Measurements from ENCODE around the gene CTNNA3.

CTNNA3 gene

GRCh38 chr10:66637273-66638036 is 1058.5 kb downstream of the CTNNA3 start:
- no peak for TF ChIP-seq CTCF (IDR thresholded peaks at IDR 0.05; ENCODE audit: control insufficient read depth, insufficient read depth, low read depth, low read length, missing control alignments)
- H3K4me3 ChIP-seq (ENCODE audit: control insufficient read depth, low read depth, low read length): no peak overlapping the region
- DNase-seq (ENCODE audit: low read depth): no peak

- no peak overlapping the region for H3K4me3 ChIP-seq (ENCODE audit: control insufficient read depth, low read depth, low read length)
- no peak for TF ChIP-seq CTCF (IDR thresholded peaks at IDR 0.05; ENCODE audit: control insufficient read depth, insufficient read depth, low read depth, low read length, missing control alignments)
- no peak for DNase-seq (ENCODE audit: low read depth)
Observed at GRCh38 chr10:66629996-66630395, 1066.0 kb downstream of the CTNNA3 start.

GRCh38 chr10:66627156-66627555 is 1068.8 kb downstream of the CTNNA3 start:
- TF ChIP-seq CTCF (IDR thresholded peaks at IDR 0.05; ENCODE audit: control insufficient read depth, insufficient read depth, low read depth, low read length, missing control alignments): no peak
- no peak for DNase-seq (ENCODE audit: low read depth)

GRCh38 chr10:66625709-66626590 is 1070.0 kb downstream of the CTNNA3 start:
- TF ChIP-seq CTCF (IDR thresholded peaks at IDR 0.05; ENCODE audit: control insufficient read depth, insufficient read depth, low read depth, low read length, missing control alignments): no peak
- no peak for DNase-seq (ENCODE audit: low read depth)
- H3K4me3 ChIP-seq (ENCODE audit: control insufficient read depth, low read depth, low read length): no peak overlapping the region

More at GRCh38 chr10:66627156-66627555, 1068.8 kb downstream of the CTNNA3 start:
- H3K4me3 ChIP-seq (ENCODE audit: control insufficient read depth, low read depth, low read length): no peak overlapping the region

- DNase-seq (ENCODE audit: low read depth): no peak
- H3K4me3 ChIP-seq (ENCODE audit: control insufficient read depth, low read depth, low read length): no peak overlapping the region
Observed at GRCh38 chr10:66622050-66622449, 1073.9 kb downstream of the CTNNA3 start.

More at GRCh38 chr10:66622050-66622449, 1073.9 kb downstream of the CTNNA3 start:
- TF ChIP-seq CTCF (IDR thresholded peaks at IDR 0.05; ENCODE audit: control insufficient read depth, insufficient read depth, low read depth, low read length, missing control alignments): no peak
